Measurements from ENCODE around the gene KIAA0586. TPM values are rescaled to one million over a fixed set of nuclear protein-coding genes. Genes with fewer than 3 reads are reported as not detected.

The KIAA0586 gene
- total RNA-seq, 1 donor from 2014 or later = 19.7 TPM

- TF ChIP-seq CTCF (IDR thresholded peaks at IDR 0.05; ENCODE audit: unreplicated experiment) = no peak
- peaks cover 19% of the 10 kb centered on the region for H3K36me3 Mint-ChIP-seq
- no peaks in the 10 kb centered on the region for H3K4me1 Mint-ChIP-seq
- no peak overlapping the region for H3K27ac Mint-ChIP-seq
- no peak overlapping the region for H3K4me3 Mint-ChIP-seq
- H3K27me3 Mint-ChIP-seq (ENCODE audit: low read depth) = no peaks in the 10 kb centered on the region
- no peak for DNase-seq (ENCODE audit: low spot score in 2 of 2, unreplicated experiment in 2 of 2)
- H3K9me3 Mint-ChIP-seq = no peaks in the 10 kb centered on the region
These were observed 37.1 kb downstream of the KIAA0586 start for GRCh38 chr14:58464652-58465051.

GRCh38 chr14:58465421-58465820 lies 37.9 kb downstream of the KIAA0586 start:
- Mint-ChIP-seq H3K4me1 (no peaks in the 10 kb centered on the region), H3K4me3 (no peak overlapping the region), H3K9me3 (no peaks in the 10 kb centered on the region), H3K27ac (no peak overlapping the region), H3K36me3 (peaks cover 19% of the 10 kb centered on the region), H3K27me3 (ENCODE audit: low read depth) (no peaks in the 10 kb centered on the region)
- no peak for DNase-seq (ENCODE audit: low spot score in 2 of 2, unreplicated experiment in 2 of 2)
- TF ChIP-seq CTCF (IDR thresholded peaks at IDR 0.05; ENCODE audit: unreplicated experiment) = no peak

GRCh38 chr14:58466459-58466858 lies 38.9 kb downstream of the KIAA0586 start:
- Mint-ChIP-seq H3K27me3 (ENCODE audit: low read depth) (no peaks in the 10 kb centered on the region), H3K9me3 (no peaks in the 10 kb centered on the region), H3K4me1 (no peaks in the 10 kb centered on the region), H3K27ac (no peak overlapping the region), H3K36me3 (peaks cover 17% of the 10 kb centered on the region), H3K4me3 (no peak overlapping the region)
- no peak for TF ChIP-seq CTCF (IDR thresholded peaks at IDR 0.05; ENCODE audit: unreplicated experiment)
- DNase-seq (ENCODE audit: low spot score in 2 of 2, unreplicated experiment in 2 of 2) = no peak

GRCh38 chr14:58467575-58467974 lies 40.1 kb downstream of the KIAA0586 start:
- H3K9me3 Mint-ChIP-seq = no peaks in the 10 kb centered on the region
- H3K4me1 Mint-ChIP-seq = no peaks in the 10 kb centered on the region
- TF ChIP-seq CTCF (IDR thresholded peaks at IDR 0.05; ENCODE audit: unreplicated experiment) = no peak
- no peak overlapping the region for H3K4me3 Mint-ChIP-seq
- H3K27ac Mint-ChIP-seq = no peak overlapping the region
- H3K36me3 Mint-ChIP-seq = peaks cover 20% of the 10 kb centered on the region
- H3K27me3 Mint-ChIP-seq (ENCODE audit: low read depth) = no peaks in the 10 kb centered on the region
- DNase-seq (ENCODE audit: low spot score in 2 of 2, unreplicated experiment in 2 of 2) = no peak

- H3K36me3 Mint-ChIP-seq = peaks cover 18% of the 10 kb centered on the region
- H3K27me3 Mint-ChIP-seq (ENCODE audit: low read depth) = no peaks in the 10 kb centered on the region
- TF ChIP-seq CTCF (IDR thresholded peaks at IDR 0.05; ENCODE audit: unreplicated experiment) = no peak
These were observed 41.8 kb downstream of the KIAA0586 start for GRCh38 chr14:58469309-58469708.

GRCh38 chr14:58476320-58476719 lies 48.8 kb downstream of the KIAA0586 start:
- peaks cover 28% of the 10 kb centered on the region for H3K36me3 Mint-ChIP-seq
- no peak overlapping the region for H3K27ac Mint-ChIP-seq
- DNase-seq (ENCODE audit: low spot score in 2 of 2, unreplicated experiment in 2 of 2) = no peak
- H3K9me3 Mint-ChIP-seq = no peaks in the 10 kb centered on the region
- no peak for TF ChIP-seq CTCF (IDR thresholded peaks at IDR 0.05; ENCODE audit: unreplicated experiment)
- no peaks in the 10 kb centered on the region for H3K27me3 Mint-ChIP-seq (ENCODE audit: low read depth)
- H3K4me1 Mint-ChIP-seq = no peaks in the 10 kb centered on the region
- no peak overlapping the region for H3K4me3 Mint-ChIP-seq

More at GRCh38 chr14:58469309-58469708, 41.8 kb downstream of the KIAA0586 start:
- Mint-ChIP-seq H3K4me3 (no peak overlapping the region), H3K27ac (no peak overlapping the region), H3K9me3 (no peaks in the 10 kb centered on the region), H3K4me1 (no peaks in the 10 kb centered on the region)
- no peak for DNase-seq (ENCODE audit: low spot score in 2 of 2, unreplicated experiment in 2 of 2)

Measured in mesothelial cell of epicardium (in vitro differentiated cells).